H1 (cell line): ENCODE results near the gene DRC7. TPM values are rescaled to one million over a fixed set of nuclear protein-coding genes. Genes with fewer than 3 reads are reported as not detected.
"Not testable (repeated sequence)": the region's sequence is repeated elsewhere in the genome, so short reads cannot be mapped to it uniquely, and the experiment has no call there.

Experiments
- CTCF ChIA-PET: fragments of 300-600 bp; sonication (Branson Sonifier 250); formaldehyde crosslinking; loops from one replicate; lab custom pipeline; 2021; ENCODE audit not compliant: partially characterized antibody; lab: Charles Lee
- POLR2A ChIA-PET: fragments of 300-600 bp; sonication (Branson Sonifier 250); formaldehyde crosslinking; loops from one replicate; lab custom pipeline; 2021; ENCODE audit warnings: inconsistent platforms; ENCODE audit not compliant: partially characterized antibody; lab: Charles Lee
- DNase-seq, 2 experiments: peaks; one replicate each; pipeline versions ENCODE4 v3.0.0 to v3.0.0-alpha.2; 2010 to 2022; ENCODE audit warnings: low spot score in 2 of 2, low read depth in 1 of 2, mixed read lengths in 1 of 2
- FAIRE-seq: peaks from 2 replicates; lab custom pipeline; 2011; peaks lifted over from hg19 to GRCh38; lab: Jason Lieb, UNC
- H2AFZ ChIP-seq: 2 replicates; pipeline ENCODE4 v1.8.1; 2012; ENCODE audit warnings: low read length, inconsistent platforms
- H2AK5ac ChIP-seq: 2 replicates; pipeline ENCODE4 v1.6.1; 2013; ENCODE audit warnings: low read depth, low read length
- H2BK120ac ChIP-seq: replicated peaks from 2 replicates; pipeline ENCODE3; 2013; ENCODE audit warnings: low read depth, low read length, inconsistent platforms
- H2BK12ac ChIP-seq: 2 replicates; pipeline ENCODE4 v1.6.1; 2013; ENCODE audit warnings: low read depth, low read length
- H2BK15ac ChIP-seq: 2 replicates; pipeline ENCODE4 v1.6.1; 2013; ENCODE audit warnings: low read length
- H2BK20ac ChIP-seq: 2 replicates; pipeline ENCODE4 v1.6.1; 2013; ENCODE audit warnings: low read length
- H2BK5ac ChIP-seq: 2 replicates; pipeline ENCODE4 v1.6.1; 2013; ENCODE audit warnings: low read depth, low read length
- H3K14ac ChIP-seq: 2 replicates; pipeline ENCODE4 v1.6.1; 2013; ENCODE audit warnings: inconsistent platforms; ENCODE audit not compliant: insufficient read length
- H3K18ac ChIP-seq: 2 replicates; pipeline ENCODE4 v1.6.1; 2013; ENCODE audit warnings: low read length; ENCODE audit errors: extremely low read depth
- H3K23ac ChIP-seq: 2 replicates; pipeline ENCODE4 v1.6.1; 2013; ENCODE audit warnings: inconsistent platforms; ENCODE audit not compliant: insufficient read length
- H3K23me2 ChIP-seq: 2 replicates; pipeline ENCODE4 v1.6.1; 2013; ENCODE audit warnings: low read depth, low read length
- H3K27ac ChIP-seq: 2 replicates; pipeline ENCODE4 v1.6.1; 2011; ENCODE audit warnings: low read depth, low read length, inconsistent platforms
- H3K27me3 ChIP-seq, 4 experiments: replicated peaks in 1 of 4; 1 replicate in 1 of 4; 2 replicates in 3 of 4; pipeline versions ENCODE4 v1.6.1 to v1.8.1; 2011 to 2013; ENCODE audit warnings: low read length in 3 of 4, mild to moderate bottlenecking in 3 of 4, inconsistent platforms in 2 of 4, mixed read lengths in 2 of 4, moderate library complexity in 1 of 4; ENCODE audit not compliant: control insufficient read depth in 3 of 4, insufficient read depth in 3 of 4; ENCODE audit errors: extremely low read depth in 1 of 4
- H3K36me3 ChIP-seq, 4 experiments: 2 replicates each; pipeline versions ENCODE4 v1.6.1 to v1.8.1; 2011 to 2013; ENCODE audit warnings: mild to moderate bottlenecking in 4 of 4, low read length in 3 of 4, moderate library complexity in 2 of 4, control low read depth in 1 of 4, inconsistent platforms in 1 of 4; ENCODE audit not compliant: insufficient read depth in 4 of 4, control insufficient read depth in 2 of 4
- H3K4ac ChIP-seq: replicated peaks from 2 replicates; pipeline ENCODE3; 2013; ENCODE audit warnings: low read length, low read depth, mixed read lengths, inconsistent platforms; ENCODE audit not compliant: insufficient read length
- H3K4me1 ChIP-seq, 4 experiments: replicated peaks in 1 of 4; 1 replicate in 1 of 4; 2 replicates in 3 of 4; pipeline versions ENCODE4 v1.6.1 to v1.8.1; 2011 to 2013; ENCODE audit warnings: low read length in 3 of 4, inconsistent platforms in 2 of 4, mixed read lengths in 1 of 4; ENCODE audit not compliant: insufficient read depth in 4 of 4, control insufficient read depth in 3 of 4
- H3K4me2 ChIP-seq, 2 experiments: 2 replicates each; pipeline versions ENCODE4 v1.6.1 to v1.8.1; 2011 to 2013; ENCODE audit warnings: low read depth in 2 of 2, low read length in 2 of 2, control low read depth in 1 of 2, inconsistent platforms in 1 of 2, mild to moderate bottlenecking in 1 of 2; ENCODE audit not compliant: insufficient read depth in 1 of 2
- H3K4me3 ChIP-seq, 4 experiments: fragments of 200-600, 300-600 bp in 1 of 4; sonication (generic), shearing (Covaris generic), sonication (Bioruptor Twin) in 1 of 4; 2 replicates each; pipeline versions ENCODE4 v1.5.1 to v1.8.1; 2011 to 2016; ENCODE audit warnings: low read length in 4 of 4, low read depth in 3 of 4, control low read depth in 2 of 4, inconsistent platforms in 2 of 4, mild to moderate bottlenecking in 2 of 4, mixed read lengths in 1 of 4, moderate library complexity in 1 of 4; ENCODE audit not compliant: insufficient read depth in 2 of 4; ENCODE audit errors: extremely low read depth in 1 of 4
- H3K56ac ChIP-seq: replicated peaks from 2 replicates; pipeline ENCODE3; 2013; ENCODE audit warnings: low read depth, mild to moderate bottlenecking, mixed read lengths, low read length, inconsistent platforms; ENCODE audit not compliant: insufficient read length
- H3K79me1 ChIP-seq: 2 replicates; pipeline ENCODE4 v1.6.1; 2013; ENCODE audit warnings: low read depth, low read length, control low read depth
- H3K79me2 ChIP-seq, 2 experiments: 2 replicates each; pipeline versions ENCODE4 v1.6.1 to v1.8.1; 2012 to 2013; ENCODE audit warnings: low read length in 2 of 2, mild to moderate bottlenecking in 2 of 2, inconsistent platforms in 1 of 2; ENCODE audit not compliant: insufficient read depth in 2 of 2, control insufficient read depth in 1 of 2
- H3K9ac ChIP-seq, 4 experiments: replicated peaks in 1 of 4; 1 replicate in 1 of 4; 2 replicates in 3 of 4; pipeline versions ENCODE4 v1.6.1 to v1.8.1; 2011 to 2013; ENCODE audit warnings: low read depth in 3 of 4, low read length in 3 of 4, control low read depth in 2 of 4, mild to moderate bottlenecking in 2 of 4, moderate library complexity in 2 of 4, inconsistent platforms in 1 of 4; ENCODE audit errors: extremely low read depth in 1 of 4
- H3K9me3 ChIP-seq, 2 experiments: 2 replicates each; pipeline versions ENCODE4 v1.6.1 to v1.8.1; 2012 to 2013; ENCODE audit warnings: mild to moderate bottlenecking in 2 of 2, moderate library complexity in 2 of 2, control low read depth in 1 of 2, inconsistent platforms in 1 of 2, low read depth in 1 of 2, low read length in 1 of 2, mixed read lengths in 1 of 2; ENCODE audit not compliant: insufficient read depth in 2 of 2
- H4K20me1 ChIP-seq, 2 experiments: replicated peaks in 1 of 2; 2 replicates each; pipeline versions ENCODE3 to v1.8.1; 2011 to 2013; ENCODE audit warnings: inconsistent platforms in 2 of 2, low read length in 2 of 2, mild to moderate bottlenecking in 1 of 2; ENCODE audit not compliant: insufficient read depth in 2 of 2, control insufficient read depth in 1 of 2
- H4K5ac ChIP-seq: 2 replicates; pipeline ENCODE4 v1.6.1; 2013; ENCODE audit warnings: low read length, low read depth, mixed read lengths, inconsistent platforms; ENCODE audit not compliant: insufficient read length
- H4K8ac ChIP-seq: 2 replicates; pipeline ENCODE4 v1.8.0; 2013; ENCODE audit warnings: mild to moderate bottlenecking, moderate library complexity, low read length, inconsistent platforms; ENCODE audit not compliant: insufficient read depth; ENCODE audit errors: extremely low read depth
- H4K91ac ChIP-seq: replicated peaks from 2 replicates; pipeline ENCODE3; 2013; ENCODE audit warnings: low read length, mixed read lengths, inconsistent platforms; ENCODE audit not compliant: insufficient read length
- RBBP5 ChIP-seq: IDR thresholded peaks from 2 replicates; pipeline ENCODE4 v1.7.1; 2012; ENCODE audit warnings: low read depth, mild to moderate bottlenecking, inconsistent platforms, low read length, moderate library complexity, borderline replicate concordance
- WGBS, 2 experiments: shearing (Covaris generic) in 1 of 2; methylation state at CpG; one replicate each; pipeline versions ENCODE4 v1.1.6 to v1.1.7; 2013 to 2015; ENCODE audit warnings: low lambda C conversion rate in 2 of 2, mixed read lengths in 2 of 2, inconsistent platforms in 1 of 2, low coverage in 1 of 2, missing lambda C conversion rate in 1 of 2; ENCODE audit not compliant: insufficient replicate concordance in 2 of 2, insufficient coverage in 1 of 2, insufficient read length in 1 of 2; ENCODE audit errors: extremely low coverage in 1 of 2, missing lambda C conversion rate in 1 of 2; 5-methylcytosine and 5-hydroxymethylcytosine counted together
- polyA plus RNA-seq, 7 experiments: library from polyadenylated mRNA; depleted of rRNA in 3 of 7; stranded (reverse) in 5 of 7; unstranded in 2 of 7; fragments of >200 nt in 5 of 7; fragments of 200-250 nt in 2 of 7; gene quantifications; 1 replicate in 5 of 7; 2 replicates in 1 of 7; 4 replicates in 1 of 7; pipeline versions ENCODE4 v1.2.1 to v1.2.3, GENCODE V29; 2011 to 2013; ENCODE audit warnings: missing spikeins in 2 of 7, mixed read lengths in 2 of 7
- total RNA-seq: library from RNA; stranded (reverse); fragmentation: NEBNext Ultra II Directional; extraction: Animal tissue kit (Norgen Biotek cat#: 25700); gene quantifications from 2 replicates; pipeline ENCODE4 v1.2.1, GENCODE V29; 2021

Gene DRC7
- total and polyA plus RNA-seq, 2 of the 8 experiments (the other 6 are each of a cell fraction or from before 2014, with no cell fraction given) = 0.14 TPM; not detected in 1

GRCh38 chr16:57711993-57712392 lies 17.4 kb downstream of the DRC7 start (continued):
- TF ChIP-seq RBBP5 = no peak

DNA sequence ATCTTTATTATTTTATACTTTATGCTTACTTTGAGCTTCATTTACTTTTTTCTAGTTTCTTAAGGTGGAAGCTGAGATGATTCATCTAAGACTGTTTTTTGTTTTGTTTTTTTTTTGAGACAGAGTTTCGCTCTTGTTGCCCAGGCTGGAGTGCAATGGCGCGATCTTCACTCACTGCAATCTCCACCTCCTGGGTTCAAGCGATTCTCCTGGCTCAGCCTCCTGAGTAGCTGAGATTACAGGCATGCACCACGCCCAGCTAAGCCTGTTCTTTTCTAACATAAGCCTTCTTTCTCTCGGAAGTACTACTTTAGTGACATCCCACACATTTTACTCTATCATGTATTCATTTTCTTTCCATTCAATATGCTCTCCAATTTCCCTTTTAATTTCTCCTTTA lies 18.0 kb downstream of the DRC7 start:
- H3K79me1 ChIP-seq, H3K79me2 ChIP-seq, H4K8ac ChIP-seq, H2AK5ac ChIP-seq, H3K4me3 ChIP-seq, DNase-seq, H3K56ac ChIP-seq, H3K18ac ChIP-seq, H4K91ac ChIP-seq, H4K20me1 ChIP-seq, H3K4ac ChIP-seq, H2BK120ac ChIP-seq, H3K23me2 ChIP-seq, H3K36me3 ChIP-seq, H2BK12ac ChIP-seq, H3K9ac ChIP-seq, H2BK5ac ChIP-seq, H2AFZ ChIP-seq, H3K27me3 ChIP-seq, H2BK15ac ChIP-seq, H3K4me1 ChIP-seq, FAIRE-seq, H3K27ac ChIP-seq, H4K5ac ChIP-seq, H3K14ac ChIP-seq, H3K23ac ChIP-seq, POLR2A ChIA-PET, H3K4me2 ChIP-seq, H3K9me3 ChIP-seq, H2BK20ac ChIP-seq: not testable (repeated sequence)
- WGBS, 2 experiments = 93% methylated on average over 6 of the region's 6 CpGs; no CpG with 5 or more reads in 1 of the 2 experiments
- CTCF ChIA-PET = interaction anchor here (1.2 to 4.2 kb wide), 4 partner anchors 9 to 44 kb away, joined by 3 to 15 read pairs (median 6); partner anchors contain the start of gene ADGRG3
